Measurements from ENCODE around the gene ABCC8.

ABCC8 gene

DNA sequence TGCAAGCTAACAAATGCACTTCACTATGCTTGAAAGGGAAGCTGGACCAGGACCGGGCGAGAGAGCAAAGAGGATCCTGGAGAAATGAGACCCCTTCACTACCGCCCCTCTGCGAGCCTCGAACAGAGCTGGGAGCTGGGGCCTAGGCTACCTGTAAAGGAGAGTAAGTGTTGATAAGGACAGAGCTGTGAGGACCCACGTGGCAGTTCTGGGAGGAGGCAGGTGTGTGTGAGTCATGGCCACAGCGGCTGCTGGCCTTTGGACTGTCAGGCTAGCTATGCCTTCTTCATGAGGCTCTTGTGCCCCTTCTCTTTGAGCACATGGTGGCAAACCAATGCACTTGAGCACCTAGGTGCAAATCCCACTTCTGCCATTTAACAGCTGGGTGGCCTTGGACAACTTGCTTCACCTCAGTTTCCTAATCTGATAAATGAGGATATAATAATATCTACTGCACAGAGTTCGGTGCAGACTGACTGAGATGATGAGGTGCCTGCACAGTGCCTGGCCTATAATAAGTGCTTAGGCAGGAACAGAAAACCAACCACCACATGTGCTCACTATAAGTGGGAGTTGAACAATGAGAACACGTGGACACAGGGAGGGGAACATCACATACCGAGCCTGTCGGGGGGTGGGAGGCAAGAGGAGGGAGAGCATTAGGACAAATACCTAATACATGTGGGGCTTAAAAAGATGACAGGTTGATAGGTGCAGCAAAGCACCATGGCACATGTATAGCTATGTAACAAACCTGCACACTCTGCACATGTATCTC is 52.9 kb downstream of the ABCC8 start:
- DNase-seq: no peak

DNA sequence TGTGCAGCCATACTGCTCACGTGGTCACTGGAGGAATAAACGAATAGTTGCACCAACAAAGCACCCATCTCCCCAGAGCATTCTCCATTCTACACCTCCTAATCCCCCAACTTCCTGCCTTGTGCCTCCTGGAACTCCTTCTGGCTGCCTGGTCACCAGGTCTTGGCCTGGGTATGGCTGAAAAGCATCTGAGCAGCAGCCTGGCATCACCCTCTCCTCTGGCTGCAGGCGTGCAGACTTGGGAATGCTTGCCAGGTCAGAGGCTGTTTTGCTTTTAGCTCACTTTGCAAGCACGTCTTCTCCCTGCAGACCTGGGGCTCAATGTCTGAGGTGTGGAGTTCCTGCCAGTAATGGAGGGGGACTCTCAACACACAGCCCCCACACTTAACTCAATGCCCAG is 54.9 kb downstream of the ABCC8 start:
- no peak for DNase-seq

DNA sequence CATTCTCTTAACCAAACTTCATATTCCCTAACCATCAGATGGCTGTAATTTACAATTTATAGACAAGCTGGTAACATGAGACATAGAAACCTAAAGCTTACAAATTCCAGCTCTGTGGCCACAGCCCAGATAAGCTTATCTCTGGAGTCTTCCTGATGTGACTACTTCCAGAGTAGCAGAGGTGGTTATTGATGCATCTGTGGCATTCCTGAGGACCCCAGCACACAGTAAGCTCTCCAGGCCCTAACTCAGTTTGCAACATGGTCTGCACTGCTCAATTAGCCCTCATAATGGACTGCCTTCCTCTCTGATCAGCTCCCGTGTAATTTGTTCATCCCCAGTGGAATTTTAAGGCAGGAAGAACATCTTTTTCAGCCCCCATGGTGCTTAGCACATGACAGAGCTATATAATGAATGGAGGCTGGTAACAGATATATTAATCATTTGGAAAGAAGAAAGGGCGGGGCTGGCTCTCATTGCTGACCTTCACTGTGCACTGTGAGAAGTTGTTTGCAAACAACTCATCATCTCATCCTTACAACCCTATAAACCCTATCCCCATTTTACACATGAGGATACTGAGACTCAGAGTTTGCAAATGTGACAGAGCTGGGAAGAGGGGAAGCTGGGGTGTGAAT is 58.1 kb downstream of the ABCC8 start:
- no peak for DNase-seq

DNA sequence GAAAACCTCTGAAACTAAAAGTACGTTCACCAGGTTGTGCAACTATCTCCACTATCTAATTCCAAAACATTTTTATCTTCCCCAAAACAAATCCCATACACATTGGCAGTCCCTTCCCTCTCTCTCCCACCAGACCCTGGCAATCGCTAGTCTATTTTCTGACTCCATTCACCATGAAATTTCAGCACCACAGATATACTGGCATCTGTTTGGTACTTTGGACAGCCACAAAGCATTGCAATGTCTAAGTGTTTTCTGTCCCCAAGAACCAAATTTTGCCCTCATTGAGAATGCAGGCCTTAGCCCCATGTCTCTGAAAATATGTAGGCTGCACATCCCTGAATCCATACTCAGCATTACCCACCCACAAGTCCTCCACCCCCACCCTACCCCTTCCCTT is 60.2 kb downstream of the ABCC8 start:
- DNase-seq: no peak

DNA sequence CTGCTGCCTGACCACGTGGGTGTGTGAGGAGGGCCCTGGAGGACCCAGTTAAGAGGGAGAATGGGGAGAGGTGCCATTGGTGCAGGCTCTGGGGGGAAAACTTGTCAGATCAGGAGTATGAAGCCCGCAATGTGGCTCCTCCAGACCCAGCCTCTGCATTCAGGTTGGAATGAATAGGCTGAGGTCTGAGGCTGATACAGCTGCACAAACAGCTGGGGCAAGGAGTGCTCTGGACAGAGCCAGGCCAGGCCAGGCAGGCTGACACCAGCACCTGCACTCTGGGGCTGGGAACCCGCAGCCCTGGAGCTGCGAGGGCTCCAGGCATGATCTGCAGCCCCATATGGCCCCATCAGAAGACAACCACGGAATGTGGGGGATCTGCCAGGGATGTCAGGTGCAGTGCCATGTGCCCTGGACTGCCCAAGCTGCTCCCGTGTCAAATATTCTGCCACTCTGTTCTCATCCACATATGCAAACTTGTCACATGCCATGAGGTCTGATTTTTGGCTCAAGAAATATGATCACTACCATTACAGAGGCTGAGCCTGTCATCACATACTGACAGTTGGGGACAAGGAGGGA is 61.0 kb downstream of the ABCC8 start:
- DNase-seq: no peak

DNA sequence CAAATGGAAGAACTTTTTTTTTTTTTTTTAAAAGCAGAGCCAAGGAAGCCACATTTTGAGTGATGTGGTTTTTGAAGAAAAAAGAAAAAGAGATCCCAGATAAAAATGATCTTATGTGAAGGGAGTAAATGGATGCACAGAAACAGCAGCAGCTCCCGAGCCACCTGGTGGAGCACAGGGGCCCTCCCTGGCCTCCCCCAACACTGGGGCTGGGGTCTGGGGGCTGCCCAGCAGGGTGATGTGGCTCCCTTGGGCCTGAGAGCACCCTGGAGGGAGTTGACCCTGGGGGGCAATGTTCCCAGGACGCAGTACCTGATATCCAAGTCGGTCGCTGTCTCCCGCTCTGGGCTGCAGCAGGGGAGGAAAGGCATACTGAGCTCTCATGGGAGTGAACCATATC is 61.7 kb downstream of the ABCC8 start:
- no peak for DNase-seq

GRCh38 chr11:17414317-17414737 is 62.3 kb downstream of the ABCC8 start:
- no peak for DNase-seq

GRCh38 chr11:17413414-17414316 is 63.0 kb downstream of the ABCC8 start:
- DNase-seq: no peak

GRCh38 chr11:17412488-17413180 is 64.0 kb downstream of the ABCC8 start:
- DNase-seq: no peak

GRCh38 chr11:17411418-17411817 is 65.2 kb downstream of the ABCC8 start:
- DNase-seq: no peak

DNA sequence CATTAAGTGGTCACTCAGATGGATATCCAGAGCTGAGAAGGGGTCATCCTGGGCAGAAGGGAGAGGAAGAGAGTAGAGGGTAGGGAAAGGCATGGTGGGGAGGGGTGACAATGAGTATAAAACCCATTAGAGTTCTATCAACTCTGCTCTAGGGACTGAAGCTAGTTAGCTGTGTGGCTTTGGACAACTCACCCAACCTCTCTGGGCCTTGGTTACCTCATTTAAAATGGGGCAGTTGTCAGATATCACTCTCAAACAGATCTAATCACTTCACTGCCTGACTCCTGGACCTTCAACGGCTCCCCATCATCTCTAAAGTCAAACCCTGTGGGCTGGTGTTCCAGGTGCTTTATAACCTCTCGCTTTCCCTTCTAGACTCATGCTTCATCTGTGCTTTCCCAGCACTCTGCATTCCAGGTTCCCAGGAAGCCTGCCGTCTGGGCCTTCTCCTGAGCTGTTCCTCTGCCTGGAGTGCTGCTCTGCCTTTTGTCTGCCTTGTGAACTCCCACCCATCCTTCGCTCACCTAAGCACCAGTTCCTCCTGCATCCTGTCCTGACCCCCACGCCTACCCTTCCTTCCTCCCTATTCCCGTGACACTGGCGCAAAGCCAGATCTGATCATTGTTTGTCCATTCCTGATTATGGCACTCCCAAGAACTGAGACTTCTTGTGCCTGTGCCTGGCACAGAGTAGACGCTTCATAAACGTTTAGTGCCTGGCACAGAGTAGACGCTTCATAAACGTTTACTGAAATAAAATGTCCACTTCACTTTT is 65.9 kb downstream of the ABCC8 start:
- DNase-seq: no peak

DNA sequence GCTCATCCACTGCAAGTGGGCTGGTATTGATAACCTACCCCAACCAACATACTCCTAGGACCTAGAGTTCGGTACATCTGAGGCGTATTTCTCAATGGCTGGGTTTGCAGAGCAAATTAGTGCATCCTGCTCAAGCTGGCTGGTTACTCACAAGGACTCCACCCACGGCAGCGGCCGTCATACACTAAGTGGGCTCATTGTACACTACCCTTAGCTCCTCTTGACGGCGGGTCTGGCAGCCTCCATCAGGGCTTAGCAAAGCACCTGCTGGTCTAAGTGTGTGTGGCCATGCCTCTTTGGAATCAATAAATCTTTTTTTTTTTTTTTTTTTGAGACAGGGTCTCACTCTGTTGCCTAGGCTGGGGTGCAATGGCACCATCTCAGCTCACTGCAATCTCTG is 68.0 kb downstream of the ABCC8 start:
- DNase-seq: no peak

DNA sequence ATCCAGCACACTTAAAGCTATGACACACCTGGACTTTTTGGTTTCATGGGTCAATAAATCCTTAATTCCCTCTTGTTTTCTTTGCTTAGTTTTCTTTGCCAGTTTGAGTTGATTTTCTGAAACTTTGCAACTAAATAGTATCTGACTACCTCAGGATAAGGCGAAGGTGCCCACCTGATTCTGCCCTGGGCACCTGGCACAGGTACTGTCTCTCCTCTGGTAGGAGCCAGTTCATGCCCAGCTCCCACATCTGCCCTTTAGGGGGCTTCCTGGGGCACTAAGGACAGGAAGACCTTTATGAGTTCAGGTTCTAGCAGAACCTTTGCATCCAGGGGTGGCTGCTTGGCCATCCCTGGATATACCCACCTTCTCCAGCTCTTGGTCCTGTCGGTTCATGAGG is 68.6 kb downstream of the ABCC8 start:
- no peak for DNase-seq

DNA sequence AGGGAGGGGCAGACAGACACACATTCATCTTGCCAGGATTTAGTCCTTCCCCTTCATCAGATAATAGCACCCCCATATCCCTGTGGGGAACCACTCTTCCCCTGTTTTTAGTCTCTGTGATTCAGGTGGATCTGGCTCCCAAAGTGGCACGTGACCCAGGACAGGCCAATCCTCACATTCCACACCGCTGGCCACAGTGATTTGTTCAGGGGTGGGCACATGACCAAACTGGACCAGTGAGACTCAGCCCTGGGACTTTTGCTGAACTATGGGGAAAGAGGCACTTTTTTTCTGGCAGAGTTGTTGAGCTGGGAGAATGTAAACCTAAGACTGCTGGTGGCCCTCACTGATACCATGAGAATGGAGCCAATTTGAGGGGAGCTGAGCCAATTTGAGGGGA is 69.1 kb downstream of the ABCC8 start:
- no peak for DNase-seq

DNA sequence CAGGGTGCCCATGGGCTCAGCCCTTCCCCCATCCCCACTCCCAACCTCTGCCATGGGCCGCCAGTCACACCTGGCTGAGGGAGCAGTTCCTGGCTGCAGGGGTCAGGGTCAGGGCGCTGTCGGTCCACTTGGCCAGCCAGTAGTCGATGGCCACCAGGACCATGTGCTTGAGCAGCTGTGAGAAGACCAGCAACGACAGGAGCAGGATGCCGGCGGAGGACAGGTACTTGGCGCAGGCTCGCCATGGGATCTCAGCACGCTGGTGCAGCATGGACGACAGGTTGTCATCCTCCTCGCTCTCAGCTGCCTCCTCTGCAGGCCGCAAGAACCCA is 69.9 kb downstream of the ABCC8 start:
- no peak for DNase-seq

DNA sequence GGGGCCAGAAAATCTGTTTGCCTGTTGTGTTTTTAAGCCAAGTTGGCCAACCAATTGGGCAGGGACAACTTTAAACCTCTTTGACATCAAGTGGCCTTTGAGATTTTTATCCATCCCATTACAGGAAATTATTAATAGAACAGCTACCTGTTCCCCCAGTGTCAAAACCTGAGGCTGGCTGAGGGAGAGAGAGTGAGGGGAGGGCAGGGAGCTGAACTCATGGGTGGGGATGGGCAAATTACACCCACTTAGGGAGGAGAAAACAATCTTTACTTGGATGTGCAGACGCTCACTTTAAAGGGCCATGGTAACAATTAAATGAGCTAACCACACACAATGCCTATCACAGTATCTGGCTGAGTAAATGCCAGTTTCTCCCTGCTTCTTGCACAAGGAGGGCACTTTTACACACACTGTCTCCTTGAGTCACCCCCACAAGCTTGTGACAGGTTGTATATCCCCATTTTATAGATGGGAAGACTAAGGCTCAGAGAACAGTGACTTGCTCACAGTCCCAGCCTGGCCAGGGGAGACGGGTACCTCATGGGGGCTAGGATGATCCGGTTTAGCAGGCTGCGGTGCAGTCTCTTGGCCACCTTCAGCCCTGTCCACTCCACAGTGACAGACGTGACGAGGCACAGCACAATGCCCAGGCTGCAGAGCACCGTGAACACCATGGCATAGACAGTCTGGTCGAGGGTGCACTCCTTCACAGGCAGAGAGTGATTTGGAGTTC is 70.4 kb downstream of the ABCC8 start:
- DNase-seq: no peak

GRCh38 chr11:17405232-17406005 is 71.2 kb downstream of the ABCC8 start:
- DNase-seq: no peak

GRCh38 chr11:17403980-17404759 is 72.5 kb downstream of the ABCC8 start:
- DNase-seq: no peak

GRCh38 chr11:17402486-17402885 is 74.2 kb downstream of the ABCC8 start:
- DNase-seq: no peak

- DNase-seq: no peak
These were observed 74.8 kb downstream of the ABCC8 start for GRCh38 chr11:17401841-17402240.
